ENCODE results near the gene HSD17B13.
"Not testable (repeated sequence)": the region's sequence is repeated elsewhere in the genome, so short reads cannot be mapped to it uniquely, and the experiment has no call there.

DNA sequence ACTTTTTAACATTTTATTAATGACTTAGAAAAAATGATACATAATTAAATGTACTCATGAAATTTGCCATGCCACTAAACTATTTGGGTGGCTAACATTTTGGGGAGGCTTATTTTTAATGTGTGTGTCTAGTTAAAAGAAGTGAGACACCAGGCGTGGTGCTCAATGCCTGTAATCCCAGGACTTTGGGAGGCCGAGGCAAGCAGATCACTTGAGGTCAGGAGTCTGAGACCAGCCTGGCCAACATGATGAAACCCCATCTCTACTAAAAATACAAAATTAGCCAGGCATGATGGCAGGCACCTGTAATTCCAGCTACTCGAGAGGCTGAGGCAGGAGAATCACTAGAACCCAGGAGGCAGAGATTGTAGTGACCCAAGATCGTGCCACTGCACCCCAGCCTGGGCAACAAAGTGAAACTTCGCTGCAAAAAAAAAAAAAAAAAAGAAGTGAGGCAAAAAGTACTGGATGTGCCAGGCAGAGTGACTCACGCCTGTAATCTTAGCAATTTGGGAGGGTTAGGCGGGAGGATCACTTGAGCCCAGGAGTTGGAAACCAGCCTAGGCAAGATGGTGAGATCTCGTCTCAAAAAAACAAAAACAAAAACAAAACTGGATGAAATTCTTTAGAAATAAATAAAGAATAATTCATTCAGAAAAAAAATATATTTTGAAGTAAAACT, 19.4 kb upstream of the HSD17B13 start:
- TF ChIP-seq, protein P1, sequence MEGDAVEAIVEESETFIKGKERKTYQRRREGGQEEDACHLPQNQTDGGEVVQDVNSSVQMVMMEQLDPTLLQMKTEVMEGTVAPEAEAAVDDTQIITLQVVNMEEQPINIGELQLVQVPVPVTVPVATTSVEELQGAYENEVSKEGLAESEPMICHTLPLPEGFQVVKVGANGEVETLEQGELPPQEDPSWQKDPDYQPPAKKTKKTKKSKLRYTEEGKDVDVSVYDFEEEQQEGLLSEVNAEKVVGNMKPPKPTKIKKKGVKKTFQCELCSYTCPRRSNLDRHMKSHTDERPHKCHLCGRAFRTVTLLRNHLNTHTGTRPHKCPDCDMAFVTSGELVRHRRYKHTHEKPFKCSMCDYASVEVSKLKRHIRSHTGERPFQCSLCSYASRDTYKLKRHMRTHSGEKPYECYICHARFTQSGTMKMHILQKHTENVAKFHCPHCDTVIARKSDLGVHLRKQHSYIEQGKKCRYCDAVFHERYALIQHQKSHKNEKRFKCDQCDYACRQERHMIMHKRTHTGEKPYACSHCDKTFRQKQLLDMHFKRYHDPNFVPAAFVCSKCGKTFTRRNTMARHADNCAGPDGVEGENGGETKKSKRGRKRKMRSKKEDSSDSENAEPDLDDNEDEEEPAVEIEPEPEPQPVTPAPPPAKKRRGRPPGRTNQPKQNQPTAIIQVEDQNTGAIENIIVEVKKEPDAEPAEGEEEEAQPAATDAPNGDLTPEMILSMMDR (IDR thresholded peaks at IDR 0.05), result not testable (repeated sequence)
- TF ChIP-seq RFX5 (IDR thresholded peaks at IDR 0.05; ENCODE audit: low read length); TEAD4 (IDR thresholded peaks at IDR 0.05; ENCODE audit: borderline replicate concordance, insufficient read depth); JUND (IDR thresholded peaks at IDR 0.05); NFIC (IDR thresholded peaks at IDR 0.05; ENCODE audit: borderline replicate concordance); FOSL2 (IDR thresholded peaks at IDR 0.05; ENCODE audit: borderline replicate concordance, low read depth): not testable (repeated sequence)
- TF ChIP-seq, protein P2, sequence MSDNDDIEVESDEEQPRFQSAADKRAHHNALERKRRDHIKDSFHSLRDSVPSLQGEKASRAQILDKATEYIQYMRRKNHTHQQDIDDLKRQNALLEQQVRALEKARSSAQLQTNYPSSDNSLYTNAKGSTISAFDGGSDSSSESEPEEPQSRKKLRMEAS (IDR thresholded peaks at IDR 0.05; ENCODE audit: low read depth), result not testable (repeated sequence)
